NCI-H1930 (cell line): ENCODE data around the gene CDH26.
A peak's percentile ranks its signal among the peaks of the same experiment; 100 is the strongest.

ENCODE experiments used
- DNase-seq, 2 experiments: peaks; one replicate each; lab custom pipeline; 2025; lab: John Stamatoyannopoulos, UW

The CDH26 gene

GRCh38 chr20:59958123-59958522 lies at the start of gene CDH26:
Gene CDH26, plus strand, starts transcription at chr20:59958423. Its CDS starts 304 bp downstream, at chr20:59958727.
- DNase-seq: no peak

- no peak for DNase-seq
Measured at GRCh38 chr20:59908855-59909254, 49.4 kb upstream of the CDH26 start.

GRCh38 chr20:59911041-59911440 lies 47.2 kb upstream of the CDH26 start:
- DNase-seq: no peak

GRCh38 chr20:59912609-59913008 lies 45.6 kb upstream of the CDH26 start:
- no peak for DNase-seq

GRCh38 chr20:59920944-59921343 lies 37.3 kb upstream of the CDH26 start:
- no peak for DNase-seq

- DNase-seq: no peak
Measured at GRCh38 chr20:59923514-59923913, 34.7 kb upstream of the CDH26 start.

- DNase-seq: no peak
Measured at GRCh38 chr20:59925359-59925758, 32.9 kb upstream of the CDH26 start.

- DNase-seq: no peak
Measured at GRCh38 chr20:59925899-59926298, 32.3 kb upstream of the CDH26 start.

- DNase-seq: no peak
Measured at GRCh38 chr20:59931511-59932312, 26.5 kb upstream of the CDH26 start.

- no peak for DNase-seq
Measured at GRCh38 chr20:59932616-59933295, 25.5 kb upstream of the CDH26 start.

GRCh38 chr20:59933296-59933848 lies 24.9 kb upstream of the CDH26 start, which contains the start of gene SYCP2:
Gene SYCP2, minus strand, starts transcription at chr20:59933637. Its CDS starts 11,224 bp downstream, at chr20:59922413.
- DNase-seq: no peak

- DNase-seq: no peak
Measured at GRCh38 chr20:59933849-59934585, 24.2 kb upstream of the CDH26 start.

- no peak for DNase-seq
Measured at GRCh38 chr20:59935457-59936185, 22.6 kb upstream of the CDH26 start.

- no peak for DNase-seq
Measured at GRCh38 chr20:59936409-59936808, 21.8 kb upstream of the CDH26 start.

GRCh38 chr20:59937150-59937549 lies 21.1 kb upstream of the CDH26 start:
- no peak for DNase-seq

- DNase-seq: no peak
Measured at GRCh38 chr20:59938221-59938620, 20.0 kb upstream of the CDH26 start.

GRCh38 chr20:59938696-59939051 lies 19.5 kb upstream of the CDH26 start:
- DNase-seq: no peak

GRCh38 chr20:59939052-59939878 lies 19.0 kb upstream of the CDH26 start:
- no peak for DNase-seq

GRCh38 chr20:59939879-59940128 lies 18.4 kb upstream of the CDH26 start:
- no peak for DNase-seq

GRCh38 chr20:59940129-59940955 lies 17.9 kb upstream of the CDH26 start, which contains the start of the genes FAM217B and PPP1R3D:
Gene FAM217B, plus strand, starts transcription at chr20:59940389. Its CDS starts 3,555 bp downstream, at chr20:59943944.
Gene PPP1R3D, minus strand, starts transcription at chr20:59940305. Its CDS starts 374 bp downstream, at chr20:59939931.
- peak; percentile 85 to 94 for DNase-seq
